GM23338 (cell line): ENCODE data around the gene SLC2A8. TPM values are rescaled to one million over a fixed set of nuclear protein-coding genes. Genes with fewer than 3 reads are reported as not detected.

Source experiments
- ATAC-seq: fragments of 200-7000 bp; cut with Tn5 transposase; 3 replicates; pipeline ENCODE4 v1.9.1; 2020
- DNase-seq: peaks from one replicate; pipeline ENCODE4 v3.0.0-alpha.2; 2015; ENCODE audit warnings: low spot score
- H2AFZ ChIP-seq: fragments of 200-600 bp; sonication (generic); 2 replicates; pipeline ENCODE4 v1.8.0; 2016; ENCODE audit warnings: antibody characterized with exemption, mild to moderate bottlenecking, moderate library complexity
- H3F3A ChIP-seq: fragments of 200-600 bp; sonication (generic); replicated peaks from 2 replicates; pipeline ENCODE4 v1.8.0; 2017; ENCODE audit warnings: antibody characterized with exemption, mixed run types, low read depth
- H3K27ac ChIP-seq: fragments of 200-600 bp; sonication (generic); 2 replicates; pipeline ENCODE4 v1.6.1; 2016; ENCODE audit warnings: low read depth
- H3K27me3 ChIP-seq: fragments of 200-600 bp; sonication (generic); 2 replicates; pipeline ENCODE4 v1.8.0; 2016; ENCODE audit warnings: mild to moderate bottlenecking, mixed run types, moderate library complexity; ENCODE audit not compliant: insufficient read depth
- H3K36me3 ChIP-seq: fragments of 200-600 bp; sonication (generic); 2 replicates; pipeline ENCODE4 v1.8.0; 2016; ENCODE audit warnings: mild to moderate bottlenecking; ENCODE audit not compliant: insufficient read depth
- H3K4me1 ChIP-seq: fragments of 200-600 bp; sonication (generic); 2 replicates; pipeline ENCODE4 v1.8.0; 2016; ENCODE audit warnings: mild to moderate bottlenecking, moderate library complexity; ENCODE audit not compliant: insufficient read depth
- H3K4me2 ChIP-seq: fragments of 200-600 bp; sonication (generic); 2 replicates; pipeline ENCODE4 v1.7.1; 2017; ENCODE audit warnings: mixed run types
- H3K4me3 ChIP-seq: fragments of 200-600 bp; sonication (generic); 2 replicates; pipeline ENCODE4 v1.6.1; 2016; ENCODE audit warnings: mixed run types
- H3K79me2 ChIP-seq: fragments of 200-600 bp; sonication (generic); replicated peaks from 2 replicates; pipeline ENCODE4 v1.8.0; 2017; ENCODE audit warnings: mild to moderate bottlenecking; ENCODE audit not compliant: insufficient read depth
- H3K9me2 ChIP-seq: fragments of 200-600 bp; sonication (generic); 2 replicates; pipeline ENCODE4 v1.8.0; 2017; ENCODE audit not compliant: insufficient read depth
- H4K20me1 ChIP-seq: fragments of 200-600 bp; sonication (generic); replicated peaks from 2 replicates; pipeline ENCODE4 v1.8.0; 2017; ENCODE audit warnings: mild to moderate bottlenecking; ENCODE audit not compliant: insufficient read depth
- H3K27ac Mint-ChIP-seq: 2 replicates; pipeline ENCODE4 v1.8.0; 2020; ENCODE audit warnings: inconsistent platforms, mild to moderate bottlenecking, moderate library complexity, mixed read lengths
- H3K27me3 Mint-ChIP-seq: 3 replicates; pipeline ENCODE4 v1.8.0; 2022; ENCODE audit warnings: low read depth, mild to moderate bottlenecking, moderate library complexity, mixed read lengths, inconsistent platforms; ENCODE audit not compliant: insufficient read depth, poor library complexity
- H3K36me3 Mint-ChIP-seq: 3 replicates; pipeline ENCODE4 v1.8.0; 2021; ENCODE audit warnings: low read depth, mild to moderate bottlenecking, inconsistent platforms, moderate library complexity, mixed read lengths
- H3K4me1 Mint-ChIP-seq: 3 replicates; pipeline ENCODE4 v1.8.0; 2020; ENCODE audit warnings: mild to moderate bottlenecking, inconsistent platforms, mixed read lengths
- H3K4me3 Mint-ChIP-seq: 3 replicates; pipeline ENCODE4 v1.8.0; 2021; ENCODE audit warnings: moderate library complexity, mild to moderate bottlenecking, inconsistent platforms, mixed read lengths
- H3K9me3 Mint-ChIP-seq: 3 replicates; pipeline ENCODE4 v1.8.0; 2020; ENCODE audit warnings: moderate library complexity, mild to moderate bottlenecking, inconsistent platforms, mixed read lengths
- CREB1 ChIP-seq: fragments of 250-450 bp; sonication (Bioruptor Pico); IDR thresholded peaks from 2 replicates; pipeline ENCODE4 v1.5.0; 2020; ENCODE audit warnings: low read depth, mild to moderate bottlenecking, moderate library complexity
- EZH2 ChIP-seq: fragments of 200-600 bp; sonication (generic); IDR thresholded peaks from one replicate; pipeline ENCODE4 v1.8.0; 2017; ENCODE audit warnings: antibody characterized with exemption, mild to moderate bottlenecking, low read depth; ENCODE audit not compliant: unreplicated experiment
- EZH2phosphoT487 ChIP-seq: fragments of 200-600 bp; sonication (generic); IDR thresholded peaks from one replicate; pipeline ENCODE4 v1.8.1; 2018; ENCODE audit warnings: antibody characterized with exemption; ENCODE audit not compliant: unreplicated experiment
- JUNB ChIP-seq: IDR thresholded peaks from one replicate; pipeline ENCODE4 v1.6.1; 2016; ENCODE audit warnings: antibody characterized with exemption; ENCODE audit not compliant: unreplicated experiment
- NANOG ChIP-seq: IDR thresholded peaks from 2 replicates; pipeline ENCODE4 v1.6.1; 2016; ENCODE audit warnings: antibody characterized with exemption, borderline replicate concordance
- POLR2AphosphoS5 ChIP-seq: IDR thresholded peaks from 2 replicates; pipeline ENCODE4 v1.6.1; 2016; ENCODE audit warnings: antibody characterized with exemption, low read depth
- STAT1 ChIP-seq: IDR thresholded peaks from one replicate; pipeline ENCODE4 v1.6.1; 2016; ENCODE audit warnings: antibody characterized with exemption; ENCODE audit not compliant: unreplicated experiment
- ZNF114 ChIP-seq: fragments of 250-450 bp; sonication (Bioruptor Pico); IDR thresholded peaks from 2 replicates; pipeline ENCODE4 v1.5.0; 2020; ENCODE audit warnings: mild to moderate bottlenecking, moderate library complexity
- ZNF331 ChIP-seq: fragments of 250-450 bp; sonication (Bioruptor Pico); IDR thresholded peaks from 2 replicates; pipeline ENCODE4 v1.5.0; 2020; ENCODE audit warnings: low read depth, mild to moderate bottlenecking, moderate library complexity
- polyA plus RNA-seq: library from polyadenylated mRNA; unstranded; fragments of >200 nt; fragmentation: Nextera tagmentation; extraction: Ambion mirVana; gene quantifications from 2 replicates; pipeline ENCODE4 v1.2.1, GENCODE V29; 2016
- total RNA-seq: library from RNA; depleted of rRNA; stranded (reverse); fragments of >200 nt; shearing (Covaris generic); gene quantifications from 2 replicates; pipeline ENCODE4 v1.2.3, GENCODE V29; 2014
- TF ChIP-seq, protein P1 (sequence below): IDR thresholded peaks from one replicate; pipeline ENCODE4 v1.6.1; 2018; ENCODE audit warnings: antibody characterized with exemption; ENCODE audit not compliant: unreplicated experiment
- TF ChIP-seq, protein P2 (sequence below): fragments of 250-450 bp; sonication (Bioruptor Pico); IDR thresholded peaks from 2 replicates; pipeline ENCODE4 v1.5.0; 2020; ENCODE audit warnings: mild to moderate bottlenecking, moderate library complexity
- TF ChIP-seq, protein P3 (sequence below): IDR thresholded peaks from 2 replicates; pipeline ENCODE4 v1.6.1; 2016; ENCODE audit warnings: antibody characterized with exemption
- TF ChIP-seq, protein P4 (sequence below), 2 experiments: fragments of 200-600 bp in 1 of 2; sonication (generic) in 1 of 2; conservative IDR thresholded peaks; 2 replicates each; pipeline versions ENCODE4 v1.5.1 to v1.6.1; 2016 to 2017; ENCODE audit warnings: antibody characterized with exemption in 2 of 2, low read depth in 2 of 2, mild to moderate bottlenecking in 2 of 2, moderate library complexity in 1 of 2

The SLC2A8 gene
- total and polyA plus RNA-seq, 2 experiments from 2014 or later = 16.3 to 34.1 TPM

DNA sequence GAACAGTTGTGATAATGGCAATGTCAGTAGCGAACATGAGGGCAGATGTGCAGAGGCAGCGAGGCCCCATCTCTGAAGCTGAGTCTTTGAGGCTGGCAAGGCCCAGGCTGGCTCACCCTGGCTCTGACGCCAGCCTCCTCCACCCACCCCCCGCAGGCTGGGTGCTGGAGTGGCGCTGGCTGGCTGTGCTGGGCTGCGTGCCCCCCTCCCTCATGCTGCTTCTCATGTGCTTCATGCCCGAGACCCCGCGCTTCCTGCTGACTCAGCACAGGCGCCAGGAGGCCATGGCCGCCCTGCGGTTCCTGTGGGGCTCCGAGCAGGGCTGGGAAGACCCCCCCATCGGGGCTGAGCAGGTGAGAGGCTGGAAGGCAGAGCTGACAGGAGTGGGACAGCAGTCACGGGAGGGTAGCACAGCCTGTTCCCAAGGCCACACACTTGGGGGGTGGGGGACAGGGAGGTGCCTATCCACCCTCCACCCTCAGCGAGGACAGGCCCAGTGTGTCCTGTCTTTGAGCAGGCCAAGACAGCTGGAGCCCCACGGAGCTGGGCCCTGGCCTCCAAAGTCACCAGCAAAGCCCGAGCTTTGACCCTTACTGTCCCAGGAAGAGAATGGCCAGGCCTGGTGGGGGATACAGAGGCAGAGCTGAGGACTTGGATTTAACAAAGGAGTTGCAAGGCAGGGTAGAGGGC is 5.6 kb downstream of the SLC2A8 start:
- no peak overlapping the region for H3K27ac ChIP-seq
- Mint-ChIP-seq H3K36me3 (peaks cover 8% of the 10 kb centered on the region), H3K27ac (no peak overlapping the region; the same call in 1 of the 2 replicates), H3K27me3 (peaks cover 8% of the 10 kb centered on the region), H3K4me3 (no peak overlapping the region), H3K4me1 (peaks cover 5% of the 10 kb centered on the region), H3K9me3 (no peaks in the 10 kb centered on the region)
- H3K36me3 ChIP-seq = no peaks in the 10 kb centered on the region; the same call in 1 of the 2 replicates
- peaks cover 5% of the 10 kb centered on the region; the same call in 1 of the 2 replicates for H4K20me1 ChIP-seq
- ATAC-seq (no peak), DNase-seq (no peak)
- no peak overlapping the region for H2AFZ ChIP-seq
- peaks cover 4% of the 10 kb centered on the region; the same call in 1 of the 2 replicates for H3K4me1 ChIP-seq
- no peaks in the 10 kb centered on the region for H3K9me2 ChIP-seq
- TF ChIP-seq CREB1 (CRISPR knock-in tag) = no peak
- TF ChIP-seq, protein P1, sequence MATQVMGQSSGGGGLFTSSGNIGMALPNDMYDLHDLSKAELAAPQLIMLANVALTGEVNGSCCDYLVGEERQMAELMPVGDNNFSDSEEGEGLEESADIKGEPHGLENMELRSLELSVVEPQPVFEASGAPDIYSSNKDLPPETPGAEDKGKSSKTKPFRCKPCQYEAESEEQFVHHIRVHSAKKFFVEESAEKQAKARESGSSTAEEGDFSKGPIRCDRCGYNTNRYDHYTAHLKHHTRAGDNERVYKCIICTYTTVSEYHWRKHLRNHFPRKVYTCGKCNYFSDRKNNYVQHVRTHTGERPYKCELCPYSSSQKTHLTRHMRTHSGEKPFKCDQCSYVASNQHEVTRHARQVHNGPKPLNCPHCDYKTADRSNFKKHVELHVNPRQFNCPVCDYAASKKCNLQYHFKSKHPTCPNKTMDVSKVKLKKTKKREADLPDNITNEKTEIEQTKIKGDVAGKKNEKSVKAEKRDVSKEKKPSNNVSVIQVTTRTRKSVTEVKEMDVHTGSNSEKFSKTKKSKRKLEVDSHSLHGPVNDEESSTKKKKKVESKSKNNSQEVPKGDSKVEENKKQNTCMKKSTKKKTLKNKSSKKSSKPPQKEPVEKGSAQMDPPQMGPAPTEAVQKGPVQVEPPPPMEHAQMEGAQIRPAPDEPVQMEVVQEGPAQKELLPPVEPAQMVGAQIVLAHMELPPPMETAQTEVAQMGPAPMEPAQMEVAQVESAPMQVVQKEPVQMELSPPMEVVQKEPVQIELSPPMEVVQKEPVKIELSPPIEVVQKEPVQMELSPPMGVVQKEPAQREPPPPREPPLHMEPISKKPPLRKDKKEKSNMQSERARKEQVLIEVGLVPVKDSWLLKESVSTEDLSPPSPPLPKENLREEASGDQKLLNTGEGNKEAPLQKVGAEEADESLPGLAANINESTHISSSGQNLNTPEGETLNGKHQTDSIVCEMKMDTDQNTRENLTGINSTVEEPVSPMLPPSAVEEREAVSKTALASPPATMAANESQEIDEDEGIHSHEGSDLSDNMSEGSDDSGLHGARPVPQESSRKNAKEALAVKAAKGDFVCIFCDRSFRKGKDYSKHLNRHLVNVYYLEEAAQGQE = no peak
- no peak for TF ChIP-seq STAT1
- no peak for TF ChIP-seq ZNF331 (CRISPR knock-in tag)
- TF ChIP-seq EZH2phosphoT487 = no peak
- TF ChIP-seq, protein P2, sequence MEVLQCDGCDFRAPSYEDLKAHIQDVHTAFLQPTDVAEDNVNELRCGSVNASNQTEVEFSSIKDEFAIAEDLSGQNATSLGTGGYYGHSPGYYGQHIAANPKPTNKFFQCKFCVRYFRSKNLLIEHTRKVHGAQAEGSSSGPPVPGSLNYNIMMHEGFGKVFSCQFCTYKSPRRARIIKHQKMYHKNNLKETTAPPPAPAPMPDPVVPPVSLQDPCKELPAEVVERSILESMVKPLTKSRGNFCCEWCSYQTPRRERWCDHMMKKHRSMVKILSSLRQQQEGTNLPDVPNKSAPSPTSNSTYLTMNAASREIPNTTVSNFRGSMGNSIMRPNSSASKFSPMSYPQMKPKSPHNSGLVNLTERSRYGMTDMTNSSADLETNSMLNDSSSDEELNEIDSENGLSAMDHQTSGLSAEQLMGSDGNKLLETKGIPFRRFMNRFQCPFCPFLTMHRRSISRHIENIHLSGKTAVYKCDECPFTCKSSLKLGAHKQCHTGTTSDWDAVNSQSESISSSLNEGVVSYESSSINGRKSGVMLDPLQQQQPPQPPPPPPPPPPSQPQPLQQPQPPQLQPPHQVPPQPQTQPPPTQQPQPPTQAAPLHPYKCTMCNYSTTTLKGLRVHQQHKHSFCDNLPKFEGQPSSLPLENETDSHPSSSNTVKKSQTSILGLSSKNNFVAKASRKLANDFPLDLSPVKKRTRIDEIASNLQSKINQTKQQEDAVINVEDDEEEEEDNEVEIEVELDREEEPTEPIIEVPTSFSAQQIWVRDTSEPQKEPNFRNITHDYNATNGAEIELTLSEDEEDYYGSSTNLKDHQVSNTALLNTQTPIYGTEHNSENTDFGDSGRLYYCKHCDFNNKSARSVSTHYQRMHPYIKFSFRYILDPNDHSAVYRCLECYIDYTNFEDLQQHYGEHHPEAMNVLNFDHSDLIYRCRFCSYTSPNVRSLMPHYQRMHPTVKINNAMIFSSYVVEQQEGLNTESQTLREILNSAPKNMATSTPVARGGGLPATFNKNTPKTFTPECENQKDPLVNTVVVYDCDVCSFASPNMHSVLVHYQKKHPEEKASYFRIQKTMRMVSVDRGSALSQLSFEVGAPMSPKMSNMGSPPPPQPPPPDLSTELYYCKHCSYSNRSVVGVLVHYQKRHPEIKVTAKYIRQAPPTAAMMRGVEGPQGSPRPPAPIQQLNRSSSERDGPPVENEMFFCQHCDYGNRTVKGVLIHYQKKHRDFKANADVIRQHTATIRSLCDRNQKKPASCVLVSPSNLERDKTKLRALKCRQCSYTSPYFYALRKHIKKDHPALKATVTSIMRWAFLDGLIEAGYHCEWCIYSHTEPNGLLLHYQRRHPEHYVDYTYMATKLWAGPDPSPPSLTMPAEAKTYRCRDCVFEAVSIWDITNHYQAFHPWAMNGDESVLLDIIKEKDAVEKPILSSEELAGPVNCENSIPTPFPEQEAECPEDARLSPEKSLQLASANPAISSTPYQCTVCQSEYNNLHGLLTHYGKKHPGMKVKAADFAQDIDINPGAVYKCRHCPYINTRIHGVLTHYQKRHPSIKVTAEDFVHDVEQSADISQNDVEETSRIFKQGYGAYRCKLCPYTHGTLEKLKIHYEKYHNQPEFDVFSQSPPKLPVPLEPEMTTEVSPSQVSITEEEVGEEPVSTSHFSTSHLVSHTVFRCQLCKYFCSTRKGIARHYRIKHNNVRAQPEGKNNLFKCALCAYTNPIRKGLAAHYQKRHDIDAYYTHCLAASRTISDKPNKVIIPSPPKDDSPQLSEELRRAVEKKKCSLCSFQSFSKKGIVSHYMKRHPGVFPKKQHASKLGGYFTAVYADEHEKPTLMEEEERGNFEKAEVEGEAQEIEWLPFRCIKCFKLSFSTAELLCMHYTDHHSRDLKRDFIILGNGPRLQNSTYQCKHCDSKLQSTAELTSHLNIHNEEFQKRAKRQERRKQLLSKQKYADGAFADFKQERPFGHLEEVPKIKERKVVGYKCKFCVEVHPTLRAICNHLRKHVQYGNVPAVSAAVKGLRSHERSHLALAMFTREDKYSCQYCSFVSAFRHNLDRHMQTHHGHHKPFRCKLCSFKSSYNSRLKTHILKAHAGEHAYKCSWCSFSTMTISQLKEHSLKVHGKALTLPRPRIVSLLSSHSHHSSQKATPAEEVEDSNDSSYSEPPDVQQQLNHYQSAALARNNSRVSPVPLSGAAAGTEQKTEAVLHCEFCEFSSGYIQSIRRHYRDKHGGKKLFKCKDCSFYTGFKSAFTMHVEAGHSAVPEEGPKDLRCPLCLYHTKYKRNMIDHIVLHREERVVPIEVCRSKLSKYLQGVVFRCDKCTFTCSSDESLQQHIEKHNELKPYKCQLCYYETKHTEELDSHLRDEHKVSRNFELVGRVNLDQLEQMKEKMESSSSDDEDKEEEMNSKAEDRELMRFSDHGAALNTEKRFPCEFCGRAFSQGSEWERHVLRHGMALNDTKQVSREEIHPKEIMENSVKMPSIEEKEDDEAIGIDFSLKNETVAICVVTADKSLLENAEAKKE (CRISPR knock-in tag) = no peak
- TF ChIP-seq EZH2 = no peak
- TF ChIP-seq, protein P3, sequence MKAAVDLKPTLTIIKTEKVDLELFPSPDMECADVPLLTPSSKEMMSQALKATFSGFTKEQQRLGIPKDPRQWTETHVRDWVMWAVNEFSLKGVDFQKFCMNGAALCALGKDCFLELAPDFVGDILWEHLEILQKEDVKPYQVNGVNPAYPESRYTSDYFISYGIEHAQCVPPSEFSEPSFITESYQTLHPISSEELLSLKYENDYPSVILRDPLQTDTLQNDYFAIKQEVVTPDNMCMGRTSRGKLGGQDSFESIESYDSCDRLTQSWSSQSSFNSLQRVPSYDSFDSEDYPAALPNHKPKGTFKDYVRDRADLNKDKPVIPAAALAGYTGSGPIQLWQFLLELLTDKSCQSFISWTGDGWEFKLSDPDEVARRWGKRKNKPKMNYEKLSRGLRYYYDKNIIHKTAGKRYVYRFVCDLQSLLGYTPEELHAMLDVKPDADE = no peak
- TF ChIP-seq, protein P4, sequence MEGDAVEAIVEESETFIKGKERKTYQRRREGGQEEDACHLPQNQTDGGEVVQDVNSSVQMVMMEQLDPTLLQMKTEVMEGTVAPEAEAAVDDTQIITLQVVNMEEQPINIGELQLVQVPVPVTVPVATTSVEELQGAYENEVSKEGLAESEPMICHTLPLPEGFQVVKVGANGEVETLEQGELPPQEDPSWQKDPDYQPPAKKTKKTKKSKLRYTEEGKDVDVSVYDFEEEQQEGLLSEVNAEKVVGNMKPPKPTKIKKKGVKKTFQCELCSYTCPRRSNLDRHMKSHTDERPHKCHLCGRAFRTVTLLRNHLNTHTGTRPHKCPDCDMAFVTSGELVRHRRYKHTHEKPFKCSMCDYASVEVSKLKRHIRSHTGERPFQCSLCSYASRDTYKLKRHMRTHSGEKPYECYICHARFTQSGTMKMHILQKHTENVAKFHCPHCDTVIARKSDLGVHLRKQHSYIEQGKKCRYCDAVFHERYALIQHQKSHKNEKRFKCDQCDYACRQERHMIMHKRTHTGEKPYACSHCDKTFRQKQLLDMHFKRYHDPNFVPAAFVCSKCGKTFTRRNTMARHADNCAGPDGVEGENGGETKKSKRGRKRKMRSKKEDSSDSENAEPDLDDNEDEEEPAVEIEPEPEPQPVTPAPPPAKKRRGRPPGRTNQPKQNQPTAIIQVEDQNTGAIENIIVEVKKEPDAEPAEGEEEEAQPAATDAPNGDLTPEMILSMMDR (conservative IDR thresholded peaks at IDR 0.05; ENCODE audit: low read depth in 2 of 2) = no peak
- no peak for TF ChIP-seq ZNF114 (CRISPR knock-in tag)
- no peak for TF ChIP-seq NANOG
- TF ChIP-seq POLR2AphosphoS5 = no peak
- TF ChIP-seq JUNB = no peak
- no peaks in the 10 kb centered on the region for H3F3A ChIP-seq
- no peaks in the 10 kb centered on the region for H3K27me3 ChIP-seq
- no peak overlapping the region for H3K4me3 ChIP-seq
- H3K79me2 ChIP-seq = peaks cover 17% of the 10 kb centered on the region
- no peak overlapping the region for H3K4me2 ChIP-seq
